Prostate gland (tissue), 2 donors: ENCODE measurements around the gene MOB3A. TPM values are rescaled to one million over a fixed set of nuclear protein-coding genes. Genes with fewer than 3 reads are reported as not detected.

Experiments
- DNase-seq: peaks from one replicate; pipeline ENCODE4 v3.0.0-alpha.2; 2019; ENCODE audit warnings: low spot score
- H3K27ac ChIP-seq, 2 donors: fragments of 200-600 bp; sonication (generic); 2 replicates each; pipeline ENCODE4 v1.5.1; 2017 to 2019
- H3K27me3 ChIP-seq: fragments of 200-600 bp; sonication (generic); replicated peaks from 2 replicates; pipeline ENCODE4 v1.5.1; 2019; ENCODE audit not compliant: insufficient read depth
- H3K36me3 ChIP-seq, 2 donors: fragments of 200-600 bp; sonication (generic); 1 replicate in 1 of 2; 2 replicates in 1 of 2; pipeline versions ENCODE4 v1.5.1 to v1.8.1; 2017 to 2019
- H3K4me1 ChIP-seq: fragments of 200-600 bp; sonication (generic); replicated peaks from 2 replicates; pipeline ENCODE4 v1.5.1; 2019
- H3K4me3 ChIP-seq, 2 donors: fragments of 200-600 bp; sonication (generic); 2 replicates each; pipeline ENCODE4 v1.5.1; 2017 to 2019
- H3K9me3 ChIP-seq: fragments of 200-600 bp; sonication (generic); 2 replicates; pipeline ENCODE4 v1.5.1; 2017
- POLR2A ChIP-seq: fragments of 450-650 bp; IDR thresholded peaks from one replicate; pipeline ENCODE4 v1.6.1; 2016; ENCODE audit warnings: antibody characterized with exemption, mild to moderate bottlenecking
- POLR2AphosphoS5 ChIP-seq: sonication (generic); formaldehyde crosslinking; IDR thresholded peaks from one replicate; pipeline ENCODE4 v1.6.1; 2017; ENCODE audit warnings: antibody characterized with exemption
- WGBS: methylation state at CpG from one replicate; pipeline ENCODE4 v1.1.5; 2018; 5-methylcytosine and 5-hydroxymethylcytosine counted together
- intact Hi-C: fragments of 100-400 bp; cut with DNase I; formaldehyde crosslinking; loops from one replicate; pipeline ENCODE4 v1.14.2; 2022
- total RNA-seq, 2 donors: library from RNA; depleted of rRNA; stranded (reverse); fragments of >200 nt; gene quantifications; one replicate each; pipeline ENCODE4 v1.1.0, GENCODE V29; 2016
- TF ChIP-seq, protein P1 (sequence below), 4 experiments: fragments of 200-600 bp in 2 of 4; fragments of 450-650 bp in 2 of 4; sonication (generic) in 2 of 4; IDR thresholded peaks; 1 replicate in 3 of 4; 2 replicates in 1 of 4; pipeline ENCODE4 v1.5.1; 2016 to 2019; ENCODE audit warnings: antibody characterized with exemption in 4 of 4, mild to moderate bottlenecking in 2 of 4, moderate library complexity in 2 of 4

The MOB3A gene
- total RNA-seq, 2 donors from 2014 or later: 40.1 to 43.5 TPM

DNA sequence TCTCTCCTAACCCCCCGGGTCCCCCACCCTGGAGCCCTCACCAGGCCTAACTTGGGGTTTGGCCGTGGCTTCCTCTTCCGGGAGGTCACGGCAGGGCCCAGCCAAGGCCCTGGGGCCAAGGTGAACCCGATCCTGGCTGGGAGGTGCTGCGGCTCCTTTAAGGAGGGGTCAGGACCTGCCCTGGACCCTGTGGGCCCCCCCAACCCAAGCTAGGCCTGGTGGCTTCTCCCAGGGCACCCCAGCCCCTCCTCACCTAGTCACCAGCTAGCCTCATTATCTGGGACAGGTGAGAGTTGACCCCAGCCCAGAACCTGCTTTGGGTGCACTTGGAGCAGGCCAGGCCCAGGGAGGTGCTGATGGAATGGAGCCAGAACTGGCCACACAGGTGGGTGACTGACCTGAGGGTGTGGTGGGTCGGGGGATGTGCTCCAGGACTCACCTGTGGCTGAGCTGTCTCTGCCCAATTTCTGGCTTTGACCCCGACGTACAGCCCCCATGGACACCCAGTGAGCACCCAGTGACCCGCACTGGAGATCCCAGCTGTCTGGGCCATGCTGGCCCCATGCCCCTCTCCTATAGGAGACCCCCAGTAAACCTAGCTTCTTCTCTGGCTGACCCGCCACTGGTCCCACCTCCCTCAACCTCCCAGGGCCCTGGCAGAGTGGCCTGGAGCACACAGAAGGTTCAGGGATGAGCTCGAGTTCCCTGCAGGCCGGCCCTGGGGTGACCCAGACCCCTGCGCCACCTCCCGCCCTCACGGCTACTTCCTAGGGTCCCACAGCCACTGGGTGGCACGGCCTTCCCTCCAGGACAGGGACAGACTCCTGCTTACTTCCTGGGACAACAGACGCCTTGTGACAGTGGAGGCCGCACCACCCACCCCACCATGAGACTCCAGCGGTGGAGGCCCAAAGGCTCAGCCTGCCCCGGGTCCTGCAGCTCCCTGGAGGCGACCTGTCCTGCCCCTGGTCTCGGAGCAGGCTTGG lies 38.3 kb downstream of the MOB3A start:
- TF ChIP-seq, protein P1, sequence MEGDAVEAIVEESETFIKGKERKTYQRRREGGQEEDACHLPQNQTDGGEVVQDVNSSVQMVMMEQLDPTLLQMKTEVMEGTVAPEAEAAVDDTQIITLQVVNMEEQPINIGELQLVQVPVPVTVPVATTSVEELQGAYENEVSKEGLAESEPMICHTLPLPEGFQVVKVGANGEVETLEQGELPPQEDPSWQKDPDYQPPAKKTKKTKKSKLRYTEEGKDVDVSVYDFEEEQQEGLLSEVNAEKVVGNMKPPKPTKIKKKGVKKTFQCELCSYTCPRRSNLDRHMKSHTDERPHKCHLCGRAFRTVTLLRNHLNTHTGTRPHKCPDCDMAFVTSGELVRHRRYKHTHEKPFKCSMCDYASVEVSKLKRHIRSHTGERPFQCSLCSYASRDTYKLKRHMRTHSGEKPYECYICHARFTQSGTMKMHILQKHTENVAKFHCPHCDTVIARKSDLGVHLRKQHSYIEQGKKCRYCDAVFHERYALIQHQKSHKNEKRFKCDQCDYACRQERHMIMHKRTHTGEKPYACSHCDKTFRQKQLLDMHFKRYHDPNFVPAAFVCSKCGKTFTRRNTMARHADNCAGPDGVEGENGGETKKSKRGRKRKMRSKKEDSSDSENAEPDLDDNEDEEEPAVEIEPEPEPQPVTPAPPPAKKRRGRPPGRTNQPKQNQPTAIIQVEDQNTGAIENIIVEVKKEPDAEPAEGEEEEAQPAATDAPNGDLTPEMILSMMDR (IDR thresholded peaks at IDR 0.05): no peak
- no peak for TF ChIP-seq POLR2A
- TF ChIP-seq POLR2AphosphoS5: no peak
- H3K4me3 ChIP-seq: no peak overlapping the region
- DNase-seq: no peak
- intact Hi-C loops: no loop called here
- WGBS: 78% methylated on average over 23 of the region's 23 CpGs
- no peaks in the 10 kb centered on the region for H3K9me3 ChIP-seq
- peak overlapping the region; percentile 99 to 100 for H3K27ac ChIP-seq
- no peaks in the 10 kb centered on the region for H3K27me3 ChIP-seq
- no peaks in the 10 kb centered on the region for H3K36me3 ChIP-seq
- H3K4me1 ChIP-seq: peaks cover 35% of the 10 kb centered on the region

DNA sequence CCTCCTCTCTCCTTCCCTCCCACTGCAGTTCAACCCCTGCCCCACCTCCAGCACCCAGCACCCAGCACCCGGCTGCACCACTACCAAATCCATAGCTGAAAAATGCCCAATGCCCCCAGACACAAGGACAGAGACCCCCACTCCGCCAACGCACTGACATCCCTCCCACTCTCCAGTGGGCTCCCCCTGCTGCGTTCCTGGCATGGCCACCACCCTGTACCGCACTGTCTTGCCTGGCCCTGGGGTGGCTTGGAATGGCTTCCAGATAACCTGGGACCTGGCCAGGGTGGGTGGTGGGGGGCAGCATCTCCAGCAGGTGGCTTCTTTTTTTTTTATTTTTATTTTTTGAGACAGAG lies 39.3 kb downstream of the MOB3A start:
- Histone ChIP-seq H3K27ac (peak overlapping the region; percentile 99 to 100), H3K4me1 (peaks cover 34% of the 10 kb centered on the region), H3K4me3 (no peak overlapping the region), H3K9me3 (no peaks in the 10 kb centered on the region), H3K36me3 (no peaks in the 10 kb centered on the region), H3K27me3 (no peaks in the 10 kb centered on the region)
- intact Hi-C loops: no loop called here
- DNase-seq: no peak
- WGBS: 36% methylated on average over 5 of the region's 5 CpGs
- TF ChIP-seq POLR2A: no peak
- TF ChIP-seq POLR2AphosphoS5: no peak

DNA sequence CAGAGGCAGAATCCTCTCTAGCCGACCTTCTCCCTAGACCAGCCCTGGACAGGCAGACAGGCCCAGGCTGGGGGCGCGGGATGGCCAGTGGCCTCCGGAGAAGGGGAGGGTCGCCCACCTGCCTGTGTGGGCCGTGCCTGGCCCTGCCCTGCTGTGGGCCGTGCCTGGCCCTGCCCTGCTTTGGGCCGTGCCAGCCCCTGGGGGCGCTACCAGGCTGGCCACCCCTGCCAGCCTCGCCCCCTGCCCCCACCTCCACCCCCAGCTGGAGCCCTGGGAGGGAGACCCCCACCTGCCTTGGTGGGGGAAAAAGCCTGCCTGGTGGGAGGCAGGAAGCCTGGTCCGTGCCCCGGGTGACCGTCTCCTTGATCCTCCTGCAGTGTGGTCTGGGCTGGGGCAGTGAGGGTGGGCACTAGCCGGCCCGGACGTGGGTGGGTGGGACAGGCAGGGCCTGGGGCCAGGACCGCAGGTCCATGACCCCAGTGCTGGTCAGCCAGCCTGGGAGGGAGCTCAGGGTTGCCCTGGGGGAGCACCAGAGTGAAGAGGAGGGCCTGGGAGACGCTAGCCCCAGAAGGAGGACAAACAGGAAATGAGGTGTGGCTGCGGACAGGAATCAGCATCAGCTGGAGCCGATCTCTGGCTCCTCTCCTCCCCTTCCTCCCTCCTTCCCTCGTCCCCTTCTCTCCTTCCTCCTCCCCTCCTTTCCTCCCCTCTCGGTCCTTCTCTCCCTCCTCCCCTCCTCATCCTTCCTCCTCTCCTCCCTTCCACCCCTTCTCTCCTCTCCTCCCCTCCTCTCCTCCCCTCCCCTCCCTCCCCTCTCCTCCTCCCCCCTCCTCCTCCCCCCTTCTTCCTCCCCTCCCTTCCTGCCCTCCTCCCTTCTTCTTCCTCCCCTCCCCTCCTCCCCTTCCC lies 39.9 kb downstream of the MOB3A start:
- intact Hi-C loops: no loop called here
- Histone ChIP-seq H3K4me1 (peaks cover 37% of the 10 kb centered on the region), H3K4me3 (peak overlapping the region; percentile 20 to 35), H3K27me3 (no peaks in the 10 kb centered on the region), H3K27ac (peak overlapping the region; percentile 99 to 100), H3K9me3 (no peaks in the 10 kb centered on the region), H3K36me3 (no peaks in the 10 kb centered on the region)
- TF ChIP-seq POLR2A: peak; percentile 53
- TF ChIP-seq, protein P1 (IDR thresholded peaks at IDR 0.05): no peak
- TF ChIP-seq POLR2AphosphoS5: peak; percentile 65
- WGBS: 1% methylated on average over 19 of the region's 22 CpGs
- peak; percentile 62 for DNase-seq

DNA sequence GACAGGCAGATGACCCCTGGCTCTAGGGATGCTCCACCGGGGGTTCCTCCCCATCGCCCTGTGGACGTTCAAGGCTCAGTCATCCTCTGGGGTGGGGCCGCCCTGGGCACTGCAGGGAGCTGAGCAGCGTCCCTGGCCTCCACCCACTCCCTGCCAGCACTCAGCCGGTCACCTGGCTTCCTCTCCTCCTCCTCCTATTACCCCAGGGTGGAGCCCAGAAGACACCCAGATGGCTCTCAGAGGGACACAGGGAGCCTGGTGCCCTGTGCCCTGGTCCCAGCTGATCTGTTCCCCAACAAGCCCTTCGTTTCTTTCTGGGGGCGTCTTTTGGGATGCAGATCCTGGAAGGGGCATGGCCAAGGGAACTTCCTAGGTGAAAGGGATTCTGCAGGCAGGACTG lies 41.4 kb downstream of the MOB3A start:
- Histone ChIP-seq H3K4me3 (no peak overlapping the region), H3K27ac (peak overlapping the region; percentile 99 to 100), H3K36me3 (no peaks in the 10 kb centered on the region), H3K9me3 (no peaks in the 10 kb centered on the region), H3K27me3 (no peaks in the 10 kb centered on the region), H3K4me1 (peaks cover 29% of the 10 kb centered on the region)
- no peak for DNase-seq
- TF ChIP-seq POLR2AphosphoS5 (no peak), POLR2A (no peak)
- TF ChIP-seq, protein P1 (IDR thresholded peaks at IDR 0.05): no peak
- intact Hi-C loops: no loop called here
- WGBS: 72% methylated on average over 8 of the region's 8 CpGs
